SK-N-SH treated with all-trans-retinoic acid at 6 μM for 48 hours (cell line): ENCODE results near the gene CRHR2.

ENCODE experiments used
- ARNTL ChIP-seq: fragments of 450-650 bp; formaldehyde crosslinking; IDR thresholded peaks from 2 replicates; pipeline ENCODE4 v1.5.0; 2020; ENCODE audit warnings: low read depth, mild to moderate bottlenecking, moderate library complexity, borderline replicate concordance
- BACH2 ChIP-seq: fragments of 250-450 bp; sonication (Bioruptor Pico); IDR thresholded peaks from 2 replicates; pipeline ENCODE4 v1.9.0; 2021; ENCODE audit warnings: mild to moderate bottlenecking, borderline replicate concordance
- CREB5 ChIP-seq: fragments of 250-450 bp; sonication (Bioruptor Pico); IDR thresholded peaks from 2 replicates; pipeline ENCODE4 v1.5.1; 2020; ENCODE audit warnings: low read depth, mild to moderate bottlenecking, moderate library complexity
- ESRRG ChIP-seq: fragments of 250-450 bp; sonication (Bioruptor Pico); IDR thresholded peaks from 2 replicates; pipeline ENCODE4 v1.6.1; 2021; ENCODE audit warnings: mild to moderate bottlenecking
- ISL1 ChIP-seq: fragments of 250-450 bp; sonication (Bioruptor Pico); IDR thresholded peaks from 2 replicates; pipeline ENCODE4 v2.1.2; 2022; ENCODE audit warnings: mild to moderate bottlenecking, moderate library complexity
- OSR1 ChIP-seq: fragments of 250-450 bp; sonication (Bioruptor Pico); IDR thresholded peaks from 2 replicates; pipeline ENCODE4 v1.8.0; 2022; ENCODE audit warnings: moderate library complexity, mild to moderate bottlenecking, inconsistent platforms
- PATZ1 ChIP-seq: fragments of 250-450 bp; sonication (Bioruptor Pico); IDR thresholded peaks from 2 replicates; pipeline ENCODE4 v1.8.0; 2020; ENCODE audit warnings: mild to moderate bottlenecking, moderate library complexity, borderline replicate concordance
- RARB ChIP-seq: fragments of 250-450 bp; sonication (Bioruptor Pico); IDR thresholded peaks from 2 replicates; pipeline ENCODE4 v1.8.0; 2021; ENCODE audit warnings: mild to moderate bottlenecking, moderate library complexity
- SNAI2 ChIP-seq: fragments of 250-450 bp; sonication (Bioruptor Pico); IDR thresholded peaks from 2 replicates; pipeline ENCODE4 v1.5.0; 2020; ENCODE audit warnings: mild to moderate bottlenecking, moderate library complexity
- TCF4 ChIP-seq: fragments of 250-450 bp; sonication (Bioruptor Pico); IDR thresholded peaks from 2 replicates; pipeline ENCODE4 v1.8.0; 2021; ENCODE audit warnings: mild to moderate bottlenecking, moderate library complexity, borderline replicate concordance
- ZFP3 ChIP-seq: fragments of 250-450 bp; sonication (Bioruptor Pico); IDR thresholded peaks from 2 replicates; pipeline ENCODE4 v1.5.0; 2020; ENCODE audit warnings: mild to moderate bottlenecking, moderate library complexity

GRCh38 chr7:30642789-30643188 is 39.5 kb downstream of the CRHR2 start:
- TF ChIP-seq SNAI2 = no peak
- no peak for TF ChIP-seq ARNTL
- no peak for TF ChIP-seq PATZ1
- no peak for TF ChIP-seq TCF4 (CRISPR knock-in tag)
- no peak for TF ChIP-seq ISL1 (CRISPR knock-in tag)
- no peak for TF ChIP-seq ESRRG (CRISPR knock-in tag)
- no peak for TF ChIP-seq BACH2 (CRISPR knock-in tag)
- no peak for TF ChIP-seq ZFP3
- no peak for TF ChIP-seq OSR1 (CRISPR knock-in tag)
- TF ChIP-seq RARB (CRISPR knock-in tag) = no peak
- no peak for TF ChIP-seq CREB5 (CRISPR knock-in tag)
